DMS 273 (cell line): ENCODE results near the gene PRDM1.

Experiments
- DNase-seq: peaks from one replicate; lab custom pipeline; 2025; ENCODE audit not compliant: unreplicated experiment; lab: John Stamatoyannopoulos, UW

Gene PRDM1

GRCh38 chr6:106115286-106115685 lies 29.1 kb downstream of the PRDM1 start:
- no peak for DNase-seq

GRCh38 chr6:106116125-106116832 lies 30.1 kb downstream of the PRDM1 start:
- DNase-seq = no peak

GRCh38 chr6:106117579-106117978 lies 31.4 kb downstream of the PRDM1 start:
- no peak for DNase-seq

- no peak for DNase-seq
Observed at GRCh38 chr6:106118835-106119431, 32.8 kb downstream of the PRDM1 start.

- DNase-seq = no peak
Observed at GRCh38 chr6:106119546-106119945, 33.4 kb downstream of the PRDM1 start.

GRCh38 chr6:106120006-106120405 lies 33.9 kb downstream of the PRDM1 start:
- no peak for DNase-seq

- no peak for DNase-seq
Observed at GRCh38 chr6:106120406-106120805, 34.3 kb downstream of the PRDM1 start.

- no peak for DNase-seq
Observed at GRCh38 chr6:106122306-106122918, 36.3 kb downstream of the PRDM1 start.

GRCh38 chr6:106122938-106123656 lies 37.0 kb downstream of the PRDM1 start:
- DNase-seq = no peak

- no peak for DNase-seq
Observed at GRCh38 chr6:106124015-106124414, 37.9 kb downstream of the PRDM1 start.

- DNase-seq = no peak
Observed at GRCh38 chr6:106124437-106125430, 38.6 kb downstream of the PRDM1 start.

- no peak for DNase-seq
Observed at GRCh38 chr6:106125925-106126435, 39.8 kb downstream of the PRDM1 start.

- no peak for DNase-seq
Observed at GRCh38 chr6:106126482-106126881, 40.3 kb downstream of the PRDM1 start.

- DNase-seq = no peak
Observed at GRCh38 chr6:106128981-106129781, 43.0 kb downstream of the PRDM1 start.

- no peak for DNase-seq
Observed at GRCh38 chr6:106132153-106132698, 46.1 kb downstream of the PRDM1 start.

- peak; percentile 13 for DNase-seq
Observed at GRCh38 chr6:106133040-106133439, 46.9 kb downstream of the PRDM1 start.

GRCh38 chr6:106134087-106134770 lies 48.1 kb downstream of the PRDM1 start:
- no peak for DNase-seq

GRCh38 chr6:106134906-106135634 lies 48.9 kb downstream of the PRDM1 start:
- no peak for DNase-seq
